Adipocyte (in vitro differentiated cells): ENCODE measurements around the gene PEX5.
"Not testable (repeated sequence)": the region's sequence is repeated elsewhere in the genome, so short reads cannot be mapped to it uniquely, and the experiment has no call there.

Source experiments
- DNase-seq: peaks from one replicate; pipeline ENCODE4 v3.0.0-alpha.2; 2015; ENCODE audit warnings: low read depth
- H3K27me3 ChIP-seq: replicated peaks from 2 replicates; pipeline ENCODE4 v1.7.0; 2013; ENCODE audit warnings: mild to moderate bottlenecking, low read length, moderate library complexity; ENCODE audit not compliant: control insufficient read depth, insufficient read depth
- H3K36me3 ChIP-seq: 2 replicates; pipeline ENCODE4 v1.7.0; 2013; ENCODE audit warnings: low read length, mild to moderate bottlenecking, moderate library complexity; ENCODE audit not compliant: control insufficient read depth, insufficient read depth, severe bottlenecking
- H3K4me1 ChIP-seq: 2 replicates; pipeline ENCODE4 v1.7.0; 2013; ENCODE audit warnings: mild to moderate bottlenecking, low read length, moderate library complexity; ENCODE audit not compliant: control insufficient read depth, insufficient read depth
- H3K4me3 ChIP-seq: 2 replicates; pipeline ENCODE4 v1.7.0; 2013; ENCODE audit warnings: mild to moderate bottlenecking, low read length, moderate library complexity
- H3K9ac ChIP-seq: 2 replicates; pipeline ENCODE4 v1.7.0; 2013; ENCODE audit warnings: mild to moderate bottlenecking, low read length, moderate library complexity
- H3K9me3 ChIP-seq: 2 replicates; pipeline ENCODE4 v1.7.0; 2013; ENCODE audit warnings: mild to moderate bottlenecking, low read length, moderate library complexity; ENCODE audit not compliant: control insufficient read depth

The PEX5 gene

GRCh38 chr12:7161327-7161726 is 28.2 kb upstream of the PEX5 start:
- Histone ChIP-seq H3K9me3 (peaks cover 5% of the 10 kb centered on the region), H3K27me3 (peaks cover 24% of the 10 kb centered on the region), H3K4me3 (no peak overlapping the region), H3K4me1 (peaks cover 28% of the 10 kb centered on the region), H3K9ac (no peak overlapping the region), H3K36me3 (no peaks in the 10 kb centered on the region)
- DNase-seq = no peak

- Histone ChIP-seq H3K9ac (no peak overlapping the region), H3K4me3 (no peak overlapping the region)
Observed at GRCh38 chr12:7161811-7162210, 27.7 kb upstream of the PEX5 start.

GRCh38 chr12:7162691-7163114 is 26.8 kb upstream of the PEX5 start:
- peaks cover 24% of the 10 kb centered on the region for H3K27me3 ChIP-seq
- peaks cover 28% of the 10 kb centered on the region for H3K4me1 ChIP-seq
- H3K9me3 ChIP-seq = peaks cover 17% of the 10 kb centered on the region
- H3K4me3 ChIP-seq = no peak overlapping the region
- peak; percentile 43 for DNase-seq
- H3K36me3 ChIP-seq = no peaks in the 10 kb centered on the region
- H3K9ac ChIP-seq = no peak overlapping the region

More at GRCh38 chr12:7161811-7162210, 27.7 kb upstream of the PEX5 start:
- peaks cover 10% of the 10 kb centered on the region for H3K9me3 ChIP-seq
- peak; percentile 90 for DNase-seq
- H3K36me3 ChIP-seq = no peaks in the 10 kb centered on the region
- peaks cover 24% of the 10 kb centered on the region for H3K27me3 ChIP-seq
- H3K4me1 ChIP-seq = peaks cover 28% of the 10 kb centered on the region

- H3K9me3 ChIP-seq = peaks cover 67% of the 10 kb centered on the region
- H3K36me3 ChIP-seq = no peaks in the 10 kb centered on the region
- no peak for DNase-seq
- peaks cover 5% of the 10 kb centered on the region for H3K27me3 ChIP-seq
- H3K4me3 ChIP-seq = no peak overlapping the region
- H3K9ac ChIP-seq = no peak overlapping the region
- H3K4me1 ChIP-seq = no peaks in the 10 kb centered on the region
Observed at GRCh38 chr12:7169951-7170350, 19.5 kb upstream of the PEX5 start.

- no peaks in the 10 kb centered on the region for H3K36me3 ChIP-seq
- H3K27me3 ChIP-seq = no peaks in the 10 kb centered on the region
- peaks cover 61% of the 10 kb centered on the region for H3K9me3 ChIP-seq
- no peaks in the 10 kb centered on the region for H3K4me1 ChIP-seq
- H3K9ac ChIP-seq = no peak overlapping the region
- no peak for DNase-seq
- H3K4me3 ChIP-seq = no peak overlapping the region
Observed at GRCh38 chr12:7171854-7172253, 17.6 kb upstream of the PEX5 start.

GRCh38 chr12:7175493-7175892 is 14.0 kb upstream of the PEX5 start:
- no peak overlapping the region for H3K9ac ChIP-seq
- H3K27me3 ChIP-seq = no peaks in the 10 kb centered on the region
- peak; percentile 34 for DNase-seq
- no peak overlapping the region for H3K4me3 ChIP-seq
- H3K36me3 ChIP-seq = no peaks in the 10 kb centered on the region
- peaks cover 26% of the 10 kb centered on the region for H3K9me3 ChIP-seq
- no peaks in the 10 kb centered on the region for H3K4me1 ChIP-seq

- Histone ChIP-seq H3K36me3 (no peaks in the 10 kb centered on the region), H3K4me1 (no peaks in the 10 kb centered on the region), H3K9ac (no peak overlapping the region), H3K27me3 (no peaks in the 10 kb centered on the region), H3K4me3 (no peak overlapping the region), H3K9me3 (peaks cover 19% of the 10 kb centered on the region)
- DNase-seq = no peak
Observed at GRCh38 chr12:7176595-7176994, 12.9 kb upstream of the PEX5 start.

- Histone ChIP-seq H3K9me3 (peaks cover 4% of the 10 kb centered on the region), H3K4me3 (no peak overlapping the region), H3K36me3 (no peaks in the 10 kb centered on the region), H3K9ac (no peak overlapping the region), H3K27me3 (no peaks in the 10 kb centered on the region), H3K4me1 (no peaks in the 10 kb centered on the region)
- DNase-seq = no peak
Observed at GRCh38 chr12:7178481-7178880, 11.0 kb upstream of the PEX5 start.

- Histone ChIP-seq H3K27me3 (no peaks in the 10 kb centered on the region), H3K9ac (no peak overlapping the region), H3K4me1 (no peaks in the 10 kb centered on the region), H3K36me3 (no peaks in the 10 kb centered on the region), H3K4me3 (no peak overlapping the region), H3K9me3 (peaks cover 4% of the 10 kb centered on the region)
- DNase-seq = no peak
Observed at GRCh38 chr12:7180685-7181084, 8.8 kb upstream of the PEX5 start.

GRCh38 chr12:7186058-7186457 is 3.4 kb upstream of the PEX5 start:
- not testable (repeated sequence) for H3K4me3 ChIP-seq, H3K36me3 ChIP-seq, H3K27me3 ChIP-seq, DNase-seq, H3K9ac ChIP-seq, H3K9me3 ChIP-seq
- peaks cover 22% of the 10 kb centered on the region for H3K4me1 ChIP-seq

GRCh38 chr12:7188562-7189397 is 706 bp upstream of the PEX5 start:
- no peaks in the 10 kb centered on the region for H3K27me3 ChIP-seq
- no peaks in the 10 kb centered on the region for H3K9me3 ChIP-seq
- H3K4me1 ChIP-seq = peaks cover 22% of the 10 kb centered on the region
- DNase-seq = peak; percentile 81
- H3K36me3 ChIP-seq = peaks cover 19% of the 10 kb centered on the region
- H3K4me3 ChIP-seq = peak overlapping the region; percentile 87
- H3K9ac ChIP-seq = peak overlapping the region; percentile 89
